Forelimb muscle (tissue), 1 donor: ENCODE results near the gene MFSD12. TPM values are rescaled to one million over a fixed set of nuclear protein-coding genes. Genes with fewer than 3 reads are reported as not detected.
"Not testable (repeated sequence)": the region's sequence is repeated elsewhere in the genome, so short reads cannot be mapped to it uniquely, and the experiment has no call there.

ENCODE experiments used
- DNase-seq: peaks from one replicate; pipeline ENCODE4 v3.0.0-alpha.2; 2013; ENCODE audit warnings: low read depth
- polyA plus RNA-seq: library from polyadenylated mRNA; unstranded; fragments of 120-200 nt; gene quantifications from one replicate; pipeline ENCODE4 v1.2.1, GENCODE V29; 2013; ENCODE audit not compliant: insufficient read length

Gene MFSD12
- polyA plus RNA-seq, 1 donor, result 25.2 TPM

DNA sequence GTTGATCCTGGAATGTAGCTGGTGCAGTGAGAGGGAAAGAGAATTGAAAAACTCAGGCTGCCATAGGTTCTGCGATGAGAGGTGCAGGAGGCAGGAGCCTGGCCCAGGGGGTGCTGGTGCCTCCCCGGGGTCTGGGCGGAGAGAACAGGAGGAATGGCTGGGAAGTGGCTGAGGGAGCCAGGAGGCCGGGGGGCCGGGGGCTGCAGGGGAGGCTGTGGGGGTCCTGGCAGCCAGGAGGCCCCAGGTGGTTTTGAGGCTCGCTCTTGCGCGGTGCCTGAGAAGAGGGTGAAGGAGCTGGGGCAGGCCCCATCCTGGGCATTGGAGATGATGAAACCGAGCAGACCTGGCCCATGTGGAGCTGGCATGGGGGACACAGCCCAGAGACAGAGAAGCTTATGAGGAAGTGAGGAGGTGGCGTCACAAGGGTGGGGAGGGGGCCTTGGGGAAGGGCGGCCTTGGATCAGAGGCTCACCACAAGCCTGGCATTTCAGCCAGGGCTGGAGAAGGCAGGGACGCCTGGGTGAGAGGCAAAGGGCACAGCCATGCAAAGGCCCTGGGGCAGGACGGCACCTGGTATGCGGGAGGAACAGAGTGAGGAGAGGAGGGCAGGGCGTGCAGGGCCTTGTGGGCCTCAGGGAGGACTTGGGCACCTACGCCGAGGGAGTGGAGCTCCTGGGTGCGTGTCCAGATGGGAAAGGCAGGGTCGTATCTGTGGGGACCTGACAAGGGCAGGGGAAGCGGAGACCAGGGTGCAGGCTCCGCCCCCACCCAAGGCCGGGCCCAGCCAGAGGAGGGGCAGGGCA is 19.7 kb downstream of the MFSD12 start:
- DNase-seq, result no peak

DNA sequence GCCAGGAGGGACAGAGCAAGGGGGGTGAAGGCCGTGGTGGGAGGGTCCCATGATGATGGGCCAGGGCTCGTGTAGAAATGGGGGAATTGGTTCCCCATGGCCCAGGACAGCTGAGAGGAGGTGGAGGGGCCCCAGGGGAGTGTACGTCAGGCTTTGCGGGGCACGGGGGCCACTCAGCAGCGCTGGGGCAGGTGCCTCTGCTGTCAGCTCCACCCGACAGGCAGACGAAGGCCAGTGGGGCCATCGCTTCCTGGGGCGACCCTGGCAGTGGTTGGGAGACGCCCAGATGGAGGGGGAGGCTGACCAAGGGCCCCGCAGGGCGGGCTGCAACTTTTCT is 20.3 kb downstream of the MFSD12 start:
- DNase-seq, result no peak

DNA sequence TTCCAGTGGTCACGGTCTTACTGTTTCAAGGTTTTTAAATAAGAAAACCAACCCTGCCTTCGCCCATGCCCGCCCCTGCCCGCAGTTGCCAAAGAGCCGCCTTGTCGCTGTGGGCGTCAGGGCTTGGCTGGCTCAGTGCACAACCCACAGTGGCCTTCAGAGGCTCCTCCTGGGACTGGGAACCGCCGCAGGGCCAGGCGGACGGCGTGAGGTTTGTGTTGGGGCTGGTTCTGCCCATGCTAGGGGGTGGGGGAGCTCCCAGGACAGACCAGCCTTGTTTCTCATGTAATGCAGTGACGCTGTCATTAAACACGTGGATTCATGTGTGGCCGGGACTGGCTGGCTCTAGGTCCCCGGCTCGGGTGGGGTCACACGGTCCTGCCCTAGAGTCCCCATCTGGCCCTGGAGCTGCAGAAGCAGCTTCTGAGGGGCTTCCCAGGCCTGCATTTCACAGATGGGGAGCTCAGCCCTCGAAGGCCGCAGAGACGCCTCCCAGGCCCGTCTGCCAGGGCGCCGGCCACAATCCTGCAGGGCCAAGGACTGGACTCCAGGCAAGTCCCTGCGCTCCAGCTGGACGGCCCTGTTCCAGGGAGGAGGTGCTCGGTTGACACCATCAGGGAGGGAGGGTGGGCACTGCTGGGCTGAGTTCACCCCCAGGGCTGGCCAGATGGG is 20.8 kb downstream of the MFSD12 start:
- no peak for DNase-seq

DNA sequence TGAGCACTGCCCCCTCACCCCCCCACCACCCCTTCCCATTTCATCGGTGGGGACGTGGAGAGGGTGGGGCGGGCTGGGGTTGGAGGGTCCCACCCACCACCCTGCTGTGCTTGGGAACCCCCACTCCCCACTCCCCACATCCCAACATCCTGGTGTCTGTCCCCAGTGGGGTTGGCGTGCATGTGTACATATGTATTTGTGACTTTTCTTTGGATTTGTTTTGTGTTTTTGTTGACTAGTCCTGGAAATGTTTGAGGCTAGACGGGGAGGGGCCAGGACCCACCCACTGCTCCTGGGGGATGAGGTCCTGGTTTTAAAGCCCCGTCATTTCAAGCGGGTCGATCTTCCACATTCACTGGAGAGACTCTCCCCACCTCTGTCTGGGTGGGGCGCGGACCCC is 21.4 kb downstream of the MFSD12 start:
- no peak for DNase-seq

DNA sequence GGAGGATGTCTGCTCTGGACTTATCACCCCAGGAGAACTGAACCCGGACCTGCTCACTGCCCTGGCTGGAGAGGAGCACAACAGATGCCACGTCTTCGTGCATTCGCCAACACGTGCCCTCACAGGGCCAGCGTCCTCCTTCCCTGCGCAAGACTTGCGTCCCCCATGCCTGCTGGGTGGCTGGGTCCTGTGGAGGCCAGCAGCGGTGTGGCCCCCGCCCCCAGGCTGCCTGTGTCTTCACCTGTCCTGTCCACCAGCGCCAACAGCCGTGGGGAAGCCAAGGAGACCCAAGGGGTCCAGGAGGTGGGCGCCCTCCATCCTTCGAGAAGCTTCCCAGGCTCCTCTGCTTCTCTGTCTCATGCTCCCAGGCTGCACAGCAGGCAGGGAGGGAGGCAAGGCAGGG is 21.8 kb downstream of the MFSD12 start:
- DNase-seq, result no peak

DNA sequence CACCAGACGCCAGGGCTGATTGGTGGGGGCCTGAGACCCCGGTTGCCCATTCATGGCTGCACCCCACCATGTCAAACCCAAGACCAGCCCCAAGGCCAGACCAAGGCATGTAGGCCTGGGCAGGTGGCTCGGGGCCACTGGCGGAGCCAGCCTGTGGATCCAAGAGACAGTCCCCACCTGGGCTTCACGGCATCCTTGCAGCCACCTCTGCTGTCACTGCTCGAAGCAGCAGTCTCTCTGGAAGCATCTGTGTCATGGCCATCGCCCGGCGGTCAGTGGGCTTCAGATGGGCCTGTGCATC is 22.2 kb downstream of the MFSD12 start:
- no peak for DNase-seq

DNA sequence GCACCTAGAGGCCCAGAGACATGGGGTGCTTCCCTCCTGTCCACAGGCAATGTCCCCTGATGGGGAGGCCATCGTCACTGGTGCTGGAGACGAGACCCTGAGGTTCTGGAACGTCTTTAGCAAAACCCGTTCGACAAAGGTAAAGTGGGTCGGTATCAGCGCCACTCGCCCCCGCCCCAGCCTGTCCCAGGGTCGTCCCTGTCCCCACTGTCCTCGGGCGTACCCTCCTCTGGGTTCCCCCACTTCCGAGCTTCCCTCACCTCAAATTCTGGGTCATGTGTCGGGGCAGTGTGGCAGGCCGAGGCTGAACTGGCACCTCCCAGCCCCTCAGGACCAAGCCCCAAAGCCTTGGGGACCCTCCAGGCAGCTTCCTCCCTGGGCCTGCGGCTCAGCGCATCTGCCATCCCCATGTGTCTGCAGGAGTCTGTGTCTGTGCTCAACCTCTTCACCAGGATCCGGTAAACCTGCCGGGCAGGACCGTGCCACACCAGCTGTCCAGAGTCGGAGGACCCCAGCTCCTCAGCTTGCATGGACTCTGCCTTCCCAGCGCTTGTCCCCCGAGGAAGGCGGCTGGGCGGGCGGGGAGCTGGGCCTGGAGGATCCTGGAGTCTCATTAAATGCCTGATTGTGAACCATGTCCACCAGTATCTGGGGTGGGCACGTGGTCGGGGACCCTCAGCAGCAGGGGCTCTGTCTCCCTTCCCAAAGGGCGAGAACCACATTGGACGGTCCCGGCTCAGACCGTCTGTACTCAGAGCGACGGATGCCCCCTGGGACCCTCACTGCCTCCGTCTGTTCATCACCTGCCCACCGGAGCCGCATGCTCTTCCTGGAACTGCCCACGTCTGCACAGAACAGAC is 22.8 kb downstream of the MFSD12 start:
- DNase-seq, result no peak

DNA sequence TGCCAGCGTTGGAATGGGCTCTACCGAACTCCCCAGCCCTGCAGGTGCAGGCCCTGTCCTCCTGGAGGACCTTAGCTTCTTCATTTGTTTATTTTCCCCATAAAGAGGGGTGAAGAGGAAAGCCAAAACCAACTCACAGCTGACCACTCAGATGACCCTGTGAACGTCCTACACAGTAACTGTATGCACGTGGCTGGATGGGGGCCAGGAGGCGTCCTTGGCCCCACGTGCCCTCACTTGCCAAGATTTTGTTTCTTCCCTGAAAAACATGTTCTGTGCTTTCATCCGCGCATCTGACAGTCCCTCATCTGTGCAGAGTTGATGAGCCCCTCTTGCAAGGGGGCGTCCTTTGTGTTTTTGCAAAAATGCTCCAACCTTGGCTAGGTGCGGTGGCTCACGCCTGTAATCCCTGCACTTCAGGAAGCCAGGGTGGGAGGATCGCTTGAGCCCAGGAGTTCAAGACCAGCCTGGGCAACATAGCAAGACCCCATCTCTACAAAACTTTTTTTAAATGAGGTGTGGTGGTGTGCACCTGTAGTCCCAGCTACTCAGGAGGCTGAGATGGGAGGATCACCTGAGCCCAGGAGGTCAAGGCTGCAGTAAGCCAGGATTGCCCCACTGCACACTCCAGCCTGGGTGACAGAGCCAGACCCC is 23.7 kb downstream of the MFSD12 start:
- DNase-seq, result no peak

DNA sequence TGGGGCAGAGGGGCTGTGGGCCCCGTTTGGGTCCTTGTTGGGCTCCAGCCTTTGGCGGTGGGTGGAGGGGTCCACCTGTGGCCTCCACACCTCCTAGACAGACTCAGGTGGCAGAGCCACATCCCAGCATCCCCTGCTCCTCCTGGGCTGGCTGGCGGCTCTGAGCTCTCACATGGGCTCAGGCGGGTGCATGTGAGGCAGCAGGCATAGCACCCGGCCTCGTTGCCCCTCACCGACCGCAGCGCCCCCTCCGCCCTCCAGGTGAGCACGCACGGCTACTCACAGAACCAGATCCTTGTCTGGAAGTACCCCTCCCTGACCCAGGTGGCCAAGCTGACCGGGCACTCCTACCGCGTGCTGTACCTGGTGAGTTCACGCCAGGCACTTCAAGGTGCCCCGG is 24.4 kb downstream of the MFSD12 start:
- no peak for DNase-seq

DNA sequence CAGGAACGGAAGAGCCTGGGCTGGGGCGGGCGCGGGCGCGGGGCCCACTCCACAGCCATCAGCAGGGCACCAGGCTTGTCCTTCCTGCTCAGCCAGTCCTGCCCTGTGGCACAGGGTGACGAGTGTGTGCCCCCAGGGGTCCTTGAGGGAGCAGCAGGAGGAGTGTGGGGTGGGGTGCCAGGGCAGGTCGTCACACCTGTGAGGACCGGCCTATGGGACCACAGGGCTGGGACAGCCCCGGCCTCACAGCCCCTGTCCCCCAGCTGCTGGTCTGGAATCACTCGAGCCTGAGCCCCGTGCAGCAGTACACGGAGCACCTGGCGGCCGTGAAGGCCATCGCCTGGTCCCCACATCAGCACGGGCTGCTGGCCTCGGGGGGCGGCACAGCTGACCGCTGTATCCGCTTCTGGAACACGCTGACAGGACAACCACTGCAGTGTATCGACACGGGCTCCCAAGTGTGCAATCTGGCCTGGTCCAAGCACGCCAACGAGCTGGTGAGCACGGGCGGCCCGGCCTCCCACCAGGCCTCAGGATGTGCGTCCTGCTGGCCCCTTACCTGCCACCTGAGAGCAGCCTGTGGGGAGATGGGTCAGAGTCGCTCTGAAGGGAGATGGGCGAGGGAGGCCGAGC is 25.1 kb downstream of the MFSD12 start:
- DNase-seq, result no peak

DNA sequence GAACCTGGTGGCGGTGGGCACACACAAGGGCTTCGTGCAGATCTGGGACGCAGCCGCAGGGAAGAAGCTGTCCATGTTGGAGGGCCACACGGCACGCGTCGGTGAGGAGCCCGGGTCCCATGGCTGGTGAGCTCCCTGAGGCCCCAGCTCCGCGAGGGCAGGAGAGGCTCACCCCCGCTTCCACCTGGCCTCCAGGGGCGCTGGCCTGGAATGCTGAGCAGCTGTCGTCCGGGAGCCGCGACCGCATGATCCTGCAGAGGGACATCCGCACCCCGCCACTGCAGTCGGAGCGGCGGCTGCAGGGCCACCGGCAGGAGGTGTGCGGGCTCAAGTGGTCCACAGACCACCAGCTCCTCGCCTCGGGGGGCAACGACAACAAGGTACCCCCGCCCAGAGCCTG is 25.7 kb downstream of the MFSD12 start:
- no peak for DNase-seq

DNA sequence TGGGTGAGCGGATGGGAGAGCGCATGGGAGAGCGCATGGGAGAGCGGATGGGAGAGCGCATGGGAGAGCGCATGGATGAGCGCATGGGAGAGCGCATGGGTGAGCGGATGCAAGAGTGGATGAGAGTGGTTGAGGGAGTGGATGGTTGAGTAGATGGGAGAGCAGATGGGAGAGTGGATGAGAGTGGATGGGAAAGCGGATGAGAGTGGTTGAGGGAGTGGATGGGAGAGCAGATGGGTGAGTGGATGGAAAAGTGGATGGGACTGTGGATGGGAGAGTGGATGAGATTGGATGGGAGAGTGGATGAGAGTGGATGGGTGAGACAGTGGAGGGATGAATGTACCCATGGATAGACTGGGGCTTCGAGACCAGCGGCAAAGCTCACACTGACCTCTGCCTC is 27.0 kb downstream of the MFSD12 start:
- DNase-seq, result no peak

DNA sequence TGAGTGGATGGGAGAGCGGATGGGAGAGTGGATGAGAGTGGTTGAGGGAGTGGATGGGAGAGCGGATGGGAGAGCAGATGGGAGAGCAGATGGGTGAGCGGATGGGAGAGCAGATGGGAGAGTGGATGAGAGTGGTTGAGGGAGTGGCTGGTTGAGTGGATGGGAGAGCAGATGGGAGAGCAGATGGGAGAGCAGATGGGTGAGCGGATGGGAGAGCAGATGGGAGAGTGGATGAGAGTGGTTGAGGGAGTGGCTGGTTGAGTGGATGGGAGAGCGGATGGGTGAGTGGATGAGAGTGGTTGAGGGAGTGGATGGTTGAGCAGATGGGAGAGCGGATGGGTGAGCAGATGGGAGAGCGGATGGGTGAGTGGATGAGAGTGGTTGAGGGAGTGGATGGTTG is 28.1 kb downstream of the MFSD12 start:
- DNase-seq, result not testable (repeated sequence)

DNA sequence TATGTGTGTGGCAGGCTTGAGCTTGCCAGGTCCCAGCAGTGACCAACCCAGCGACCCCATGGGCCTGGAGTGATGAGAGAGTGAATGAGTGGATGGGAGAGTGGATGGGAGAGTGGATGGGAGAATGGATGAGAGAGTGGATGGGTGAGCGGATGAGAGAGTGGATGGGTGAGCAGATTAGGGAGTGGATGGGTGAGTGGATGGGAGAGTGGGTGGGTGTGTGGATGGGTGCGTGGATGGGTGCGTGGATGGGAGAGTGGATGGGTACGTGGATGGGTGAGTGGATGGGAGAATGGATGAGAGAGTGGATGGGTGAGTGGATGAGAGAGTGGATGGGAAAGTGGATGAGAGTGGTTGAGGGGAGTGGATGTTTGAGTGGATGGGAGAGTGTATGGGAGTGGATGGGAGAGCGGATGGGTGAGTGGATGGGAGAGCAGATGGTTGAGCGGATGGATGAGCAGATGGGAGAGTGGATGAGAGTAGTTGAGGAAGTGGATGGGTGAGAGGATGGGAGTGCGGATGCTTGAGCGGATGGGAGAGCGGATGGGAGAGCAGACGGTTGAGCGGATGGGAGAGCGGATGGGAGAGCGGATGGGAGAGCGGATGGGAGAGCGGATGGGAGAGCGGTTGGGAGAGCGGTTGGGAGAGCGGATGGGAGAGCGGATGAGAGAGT is 28.7 kb downstream of the MFSD12 start:
- no peak for DNase-seq

DNA sequence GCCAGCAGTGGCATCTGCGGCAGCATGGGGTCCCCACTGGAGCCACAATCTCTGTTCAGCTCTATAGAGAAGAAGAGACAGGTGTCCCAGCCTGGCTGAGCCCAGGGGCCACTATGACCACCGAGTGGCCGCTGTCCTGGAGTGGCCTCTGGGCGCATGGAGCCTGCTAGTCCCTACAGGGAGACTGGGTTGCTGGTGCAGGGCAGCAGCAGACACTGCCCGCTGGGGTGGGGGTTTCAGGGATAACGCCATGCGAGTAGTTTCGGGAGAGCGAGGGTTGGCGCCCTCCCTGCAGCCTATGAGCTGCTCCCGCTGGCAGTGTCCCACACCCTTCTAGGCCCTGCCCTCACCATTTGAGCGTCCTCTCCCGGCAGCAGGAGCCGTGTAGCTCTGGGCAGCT is 29.3 kb downstream of the MFSD12 start:
- no peak for DNase-seq

DNA sequence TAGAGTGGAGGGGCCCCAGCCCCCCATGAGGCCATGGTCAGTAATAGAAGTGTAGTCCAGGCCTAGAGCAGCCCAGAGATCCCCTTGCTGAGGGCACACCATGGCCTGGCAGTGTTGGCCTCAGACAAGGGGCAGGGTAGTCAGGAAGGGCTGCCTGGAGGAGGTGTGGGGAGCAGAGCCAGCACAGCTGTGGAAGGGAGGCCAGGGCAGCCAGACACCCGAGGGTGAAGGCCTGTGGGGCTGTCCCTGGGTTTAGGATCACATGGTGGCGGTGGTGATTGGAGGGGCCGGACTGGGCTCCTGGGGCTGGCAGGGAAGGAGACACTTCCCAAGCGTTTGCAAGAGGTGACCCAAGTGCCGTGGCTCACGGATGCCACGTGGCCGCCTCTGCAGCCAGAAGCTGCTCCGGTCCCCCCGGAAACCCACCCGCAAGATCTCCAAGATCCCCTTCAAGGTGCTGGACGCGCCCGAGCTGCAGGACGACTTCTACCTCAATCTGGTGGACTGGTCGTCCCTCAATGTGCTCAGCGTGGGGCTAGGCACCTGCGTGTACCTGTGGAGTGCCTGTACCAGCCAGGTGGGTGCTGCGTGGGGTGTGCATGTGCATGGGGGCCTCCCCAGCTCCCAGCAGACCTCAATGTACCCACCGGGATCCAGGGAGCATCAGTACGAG is 30.0 kb downstream of the MFSD12 start:
- no peak for DNase-seq

DNA sequence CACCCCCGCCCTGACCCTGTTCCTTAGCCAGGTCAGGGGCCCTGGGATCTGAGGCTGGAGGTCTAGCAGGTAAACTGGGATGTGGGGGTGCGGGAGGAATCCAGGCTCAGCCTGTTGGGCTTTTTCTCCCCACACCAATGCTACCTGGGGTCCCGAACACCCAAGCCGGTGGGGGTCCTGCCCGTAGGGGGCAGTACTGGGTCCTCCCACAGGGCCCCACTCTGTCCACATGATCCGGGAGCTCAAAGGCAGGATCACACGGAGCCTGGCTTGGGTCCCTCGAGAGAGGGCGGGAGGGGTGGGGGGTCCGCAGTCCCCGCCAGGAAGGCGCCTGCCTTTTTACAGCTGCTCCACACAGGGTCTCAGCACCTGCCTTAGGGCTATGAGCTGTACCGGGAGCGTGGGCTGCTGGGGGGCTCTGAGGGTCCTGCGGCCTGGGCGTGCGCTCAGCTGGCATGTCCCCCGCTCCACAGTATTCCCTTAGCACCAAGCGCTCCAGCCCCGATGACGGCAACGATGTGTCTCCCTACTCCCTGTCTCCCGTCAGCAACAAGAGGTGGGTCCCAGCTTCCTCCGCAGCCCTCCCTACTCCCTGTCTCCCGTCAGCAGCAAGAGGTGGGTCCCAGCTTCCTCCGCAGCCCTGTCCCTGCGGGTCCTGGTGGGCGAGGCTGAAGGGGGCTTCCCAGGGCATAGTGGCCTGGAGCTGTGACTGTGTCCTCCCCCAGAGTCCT is 30.7 kb downstream of the MFSD12 start:
- no peak for DNase-seq

DNA sequence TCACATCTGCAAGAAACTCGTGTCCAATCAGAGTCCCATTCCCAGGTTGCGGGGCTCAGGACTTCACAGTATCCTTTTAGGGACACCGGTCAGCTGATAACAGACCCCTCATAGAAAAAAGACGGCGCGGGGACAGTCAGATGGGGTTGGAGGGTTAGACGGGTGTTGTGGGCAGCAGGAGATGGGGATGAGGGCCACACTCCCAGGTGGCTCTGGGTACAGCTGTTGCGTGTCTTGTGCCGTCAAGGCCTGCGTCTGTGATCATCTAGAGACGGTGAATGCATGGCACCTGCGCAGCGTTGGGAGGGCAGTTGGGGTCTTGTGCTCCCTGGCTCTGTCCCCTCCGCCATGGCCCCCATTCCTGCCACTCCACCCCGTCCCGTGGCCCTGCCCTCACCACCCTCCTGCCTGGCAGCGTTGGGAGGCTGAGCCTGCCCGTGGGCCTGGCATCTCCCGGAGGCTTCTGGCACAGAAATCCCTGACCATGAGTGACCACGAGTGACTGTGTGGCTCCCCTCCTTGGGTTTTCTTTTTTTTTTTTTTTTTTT is 32.4 kb downstream of the MFSD12 start:
- DNase-seq, result no peak

DNA sequence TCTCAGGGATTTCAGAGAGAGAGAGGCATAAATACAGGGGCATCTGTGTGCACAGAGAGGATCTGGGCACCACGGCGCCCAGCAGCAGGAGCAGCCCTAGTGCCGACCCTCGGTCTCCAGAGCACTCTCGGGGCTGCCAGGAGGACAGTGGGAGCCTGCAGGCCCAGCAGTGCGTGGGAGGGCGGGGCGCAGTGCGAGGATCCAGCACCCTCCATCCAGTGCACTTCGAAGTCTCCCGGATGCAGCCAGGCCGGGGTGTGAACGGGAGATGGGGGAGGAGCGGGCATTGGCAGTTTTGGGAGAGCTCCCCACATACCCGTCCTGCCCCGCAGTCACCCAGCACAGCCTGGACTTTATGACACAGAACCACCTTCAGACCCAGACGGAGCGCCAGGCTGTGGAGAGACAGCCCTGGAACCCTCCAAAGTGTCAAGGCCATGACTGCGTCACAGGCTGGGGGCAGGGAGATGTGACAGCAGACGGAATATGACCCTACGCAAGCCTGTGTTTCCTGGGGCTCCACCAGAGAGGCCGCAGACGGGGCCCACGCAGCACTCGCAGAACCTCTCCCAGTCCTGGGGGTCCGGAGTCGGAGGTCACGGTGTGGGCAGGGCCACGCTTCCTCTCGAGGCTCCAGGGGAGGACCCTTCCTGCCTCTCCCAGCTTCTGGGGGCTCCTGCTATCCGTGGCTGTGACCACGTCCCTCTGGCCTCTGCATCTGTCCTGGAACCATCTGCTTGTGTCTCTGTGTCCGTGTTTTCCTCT is 33.1 kb downstream of the MFSD12 start:
- DNase-seq, result no peak
